ENCODE results near the gene SDHC.
"Not testable (repeated sequence)": the region's sequence is repeated elsewhere in the genome, so short reads cannot be mapped to it uniquely, and the experiment has no call there.

Gene SDHC

DNA sequence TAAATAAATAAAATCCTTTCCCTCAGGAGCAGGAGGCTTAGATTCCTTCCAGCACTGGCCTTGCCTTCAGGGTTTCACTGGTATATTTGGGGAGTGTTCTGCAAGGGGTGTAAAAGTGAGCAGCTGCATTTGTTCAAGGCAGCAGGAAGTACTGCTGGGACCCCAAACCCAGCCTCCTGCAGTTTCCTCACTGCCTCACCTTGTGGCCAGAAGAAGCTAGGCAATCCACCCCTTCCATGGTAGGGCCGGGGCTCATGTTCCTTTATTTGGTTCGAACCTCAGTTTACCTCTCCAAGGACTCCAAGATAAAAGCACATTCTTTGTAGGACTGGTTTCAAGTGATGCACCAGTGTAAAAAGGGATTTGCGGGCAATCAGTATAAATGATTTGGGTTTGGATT, 74.5 kb downstream of the SDHC start:
- DNase-seq (ENCODE audit: low spot score): no peak

DNA sequence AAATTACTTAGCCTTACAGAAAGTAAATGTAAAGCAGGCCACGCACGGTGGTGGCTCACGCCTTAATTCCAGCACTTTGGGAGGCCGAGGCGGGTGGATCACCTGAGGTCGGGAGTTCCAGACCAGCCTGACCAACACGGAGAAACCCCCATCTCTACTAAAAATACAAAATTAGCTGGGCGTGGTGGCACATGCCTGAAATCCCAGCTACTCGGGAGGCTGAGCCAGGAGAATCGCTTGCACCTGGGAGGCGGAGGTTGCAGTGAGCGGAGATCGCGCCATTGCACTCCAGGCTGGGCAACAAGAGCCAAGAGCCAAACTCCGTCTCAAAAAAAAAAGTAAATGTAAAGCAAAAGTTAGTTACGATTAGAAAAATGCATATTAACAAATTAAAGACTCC, 75.0 kb downstream of the SDHC start:
- not testable (repeated sequence) for DNase-seq (ENCODE audit: low spot score)

GRCh38 chr1:161389691-161390558, 75.7 kb downstream of the SDHC start:
- DNase-seq (ENCODE audit: low spot score): peak; percentile 94

DNA sequence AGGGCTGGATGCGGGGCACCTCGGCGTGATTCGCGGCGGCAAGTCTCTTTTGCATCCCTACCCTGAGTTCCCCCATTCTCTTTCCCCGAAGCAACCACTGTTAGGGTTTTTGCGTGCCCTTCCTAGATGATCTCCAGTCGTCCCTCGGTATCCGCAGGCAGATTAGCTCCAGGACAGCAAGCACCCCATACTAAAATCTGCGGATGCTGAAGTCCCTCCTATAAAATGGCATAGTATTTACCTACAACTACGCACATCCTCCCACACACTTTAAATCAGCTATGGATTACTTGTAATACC, 76.3 kb downstream of the SDHC start:
- DNase-seq (ENCODE audit: low spot score): no peak

DNA sequence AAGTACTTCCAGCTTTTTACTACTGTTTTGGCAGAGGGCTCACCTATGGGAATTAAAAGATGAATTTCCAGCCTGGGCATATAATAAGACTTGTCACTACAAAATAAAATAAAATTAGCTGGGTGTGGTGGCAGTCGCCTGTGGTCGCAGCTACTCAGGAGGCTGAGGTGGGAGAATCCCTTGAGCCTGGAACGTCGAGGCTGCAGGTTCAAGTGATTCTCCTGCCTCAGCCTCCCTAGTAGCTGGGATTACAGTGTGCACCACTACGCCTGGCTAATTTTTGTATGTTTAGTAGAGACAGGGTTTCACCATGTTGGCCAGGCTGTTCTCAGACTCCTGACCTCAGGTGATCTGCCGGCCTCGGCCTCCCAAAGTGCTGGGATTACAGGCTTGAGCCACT, 77.0 kb downstream of the SDHC start:
- not testable (repeated sequence) for DNase-seq (ENCODE audit: low spot score)

DNA sequence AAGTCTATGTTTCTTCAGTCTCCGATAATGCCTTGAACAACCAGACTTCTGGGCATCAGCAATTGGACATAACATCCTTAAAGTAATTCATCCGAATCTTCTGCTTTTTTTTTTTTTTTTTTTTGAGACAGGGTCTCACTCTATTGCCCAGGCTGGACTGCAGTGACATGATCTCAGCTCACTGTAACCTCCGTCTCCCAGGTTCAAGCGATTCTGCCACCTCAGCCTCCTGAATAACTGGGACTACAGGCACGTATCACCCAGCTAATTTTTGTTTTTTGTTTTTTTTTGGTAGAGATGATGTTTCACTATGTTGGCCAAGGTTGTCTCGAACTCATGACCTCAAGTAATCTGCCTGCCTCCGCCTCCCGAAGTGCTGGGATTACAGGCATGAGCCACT, 77.4 kb downstream of the SDHC start:
- DNase-seq (ENCODE audit: low spot score): no peak

DNA sequence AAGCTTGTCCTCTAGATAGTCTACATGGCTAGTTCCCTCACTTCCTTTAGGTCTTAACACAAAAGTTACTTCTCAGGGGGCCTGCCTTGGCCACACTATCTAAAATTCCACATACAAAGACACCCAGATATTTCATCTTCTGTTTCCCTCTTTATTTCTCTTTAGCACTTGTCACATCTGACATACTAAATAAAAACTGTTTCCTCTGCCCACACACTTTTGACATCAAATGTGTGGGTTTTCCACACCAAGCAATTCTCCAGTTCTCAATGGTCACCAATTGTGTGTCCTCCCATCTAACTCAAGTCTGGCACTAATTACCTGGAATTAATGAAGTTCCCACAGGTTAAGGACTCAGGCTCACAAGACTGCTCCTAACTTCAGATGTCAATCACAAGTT, 79.0 kb downstream of the SDHC start:
- no peak for DNase-seq (ENCODE audit: low spot score)

GRCh38 chr1:161397038-161397437, 82.9 kb downstream of the SDHC start:
- not testable (repeated sequence) for DNase-seq (ENCODE audit: low spot score)

GRCh38 chr1:161398900-161399256, 84.7 kb downstream of the SDHC start:
- peak; percentile 18 for DNase-seq (ENCODE audit: low spot score)

- peak; percentile 79 for DNase-seq (ENCODE audit: low spot score)
These were observed 85.2 kb downstream of the SDHC start for GRCh38 chr1:161399257-161399998.

GRCh38 chr1:161402446-161402845, 88.3 kb downstream of the SDHC start:
- DNase-seq (ENCODE audit: low spot score): no peak

DNA sequence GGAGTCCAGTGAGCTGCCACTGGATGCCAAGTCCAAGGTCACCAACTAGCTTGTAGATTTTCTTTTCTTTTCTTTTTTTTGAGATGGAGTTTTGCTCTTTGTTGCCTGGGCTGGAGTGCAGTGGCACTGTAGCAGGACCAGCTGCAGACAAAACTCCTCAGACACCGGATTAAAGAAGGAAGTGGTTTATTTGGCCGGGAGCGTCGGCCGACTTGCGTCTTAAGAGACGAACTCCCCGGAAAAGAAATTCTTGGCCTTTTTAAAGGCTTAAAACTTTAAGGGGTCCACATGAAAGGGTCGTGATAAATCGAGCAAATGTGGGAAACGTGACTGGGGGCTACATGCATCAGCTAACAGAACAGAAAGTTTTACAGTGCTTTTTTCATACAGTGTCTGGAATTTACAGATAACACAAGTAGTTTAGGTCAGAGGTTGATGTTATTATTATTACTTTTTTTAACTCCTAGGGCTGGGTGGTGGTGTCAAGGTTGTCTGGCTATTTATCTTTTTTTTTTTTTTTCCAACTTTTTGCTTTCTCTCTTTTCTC, 89.9 kb downstream of the SDHC start:
- DNase-seq (ENCODE audit: low spot score): no peak

DNA sequence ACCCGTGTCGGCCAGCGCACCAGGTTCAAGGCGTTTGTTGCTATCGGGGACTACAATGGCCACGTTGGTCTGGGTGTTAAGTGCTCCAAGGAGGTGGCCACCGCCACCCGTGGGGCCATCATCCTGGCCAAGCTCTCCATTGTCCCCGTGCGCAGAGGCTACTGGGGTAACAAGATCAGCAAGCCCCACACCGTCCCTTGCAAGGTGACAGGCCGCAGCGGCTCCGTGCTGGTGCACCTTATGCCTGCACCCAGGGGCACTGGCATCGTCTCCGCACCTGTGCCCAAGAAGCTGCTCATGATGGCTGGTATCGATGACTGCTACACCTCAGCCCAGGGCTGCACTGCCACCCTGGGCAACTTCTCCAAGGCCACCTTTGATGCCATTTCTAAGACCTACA, 92.4 kb downstream of the SDHC start:
- not testable (repeated sequence) for DNase-seq (ENCODE audit: low spot score)

DNA sequence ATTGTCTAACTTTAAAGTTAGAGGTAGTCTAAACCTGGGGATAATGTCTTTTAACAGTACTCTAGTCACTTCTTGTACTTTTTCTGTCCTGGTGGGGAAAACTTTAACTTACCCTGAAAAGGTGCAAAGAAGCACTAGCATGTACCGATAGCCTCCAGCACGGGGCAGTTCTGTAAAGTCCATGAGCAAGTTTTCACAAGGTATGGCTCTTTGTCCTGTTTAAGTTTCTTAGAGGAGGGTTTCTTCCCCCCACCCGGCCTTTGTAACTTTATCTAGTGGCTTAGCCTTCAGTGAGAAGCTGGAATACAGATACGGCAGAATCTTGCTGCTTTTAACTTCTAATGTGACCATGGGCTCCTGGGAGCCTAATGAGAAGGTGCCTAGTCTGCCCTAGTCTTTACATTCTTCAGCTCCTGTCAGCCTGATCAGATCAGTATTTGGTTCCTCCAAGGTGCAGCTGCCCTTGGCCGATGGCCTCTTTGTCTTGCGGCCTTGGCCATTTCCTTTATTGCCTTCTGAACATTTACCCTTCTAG, 93.3 kb downstream of the SDHC start:
- DNase-seq (ENCODE audit: low spot score): no peak

- no peak for DNase-seq (ENCODE audit: low spot score)
These were observed 94.4 kb downstream of the SDHC start for GRCh38 chr1:161408429-161409052.

- not testable (repeated sequence) for DNase-seq (ENCODE audit: low spot score)
These were observed 95.9 kb downstream of the SDHC start for GRCh38 chr1:161409848-161410635.

GRCh38 chr1:161410636-161410970, 96.4 kb downstream of the SDHC start:
- DNase-seq (ENCODE audit: low spot score): not testable (repeated sequence)

Measured in AG08396 (cell line).